HepG2 (cell line): ENCODE measurements around the gene APEX1.

Source experiments
- GATA4 ChIP-seq: sonication (generic); IDR thresholded peaks from 2 replicates; pipeline ENCODE4 v1.6.1; 2016; ENCODE audit warnings: antibody characterized with exemption, low read depth, borderline replicate concordance
- ISX ChIP-seq: sonication (generic); formaldehyde crosslinking; conservative IDR thresholded peaks from 2 replicates; pipeline ENCODE4 v1.5.0; 2020; ENCODE audit warnings: missing genetic modification reagents
- KAT2B ChIP-seq: fragments of 150-350 bp; IDR thresholded peaks from 2 replicates; pipeline ENCODE4 v1.6.1; 2014; ENCODE audit warnings: low read depth, low read length, borderline replicate concordance
- PCBP1 ChIP-seq: fragments of 200-400 bp; formaldehyde crosslinking; IDR thresholded peaks from 2 replicates; pipeline ENCODE4 v1.6.1; 2017; ENCODE audit warnings: mild to moderate bottlenecking, low read depth, low read length, borderline replicate concordance
- U2AF1 ChIP-seq: fragments of 200-400 bp; formaldehyde crosslinking; optimal IDR thresholded peaks from 2 replicates; pipeline ENCODE3; 2017; ENCODE audit warnings: mild to moderate bottlenecking, low read depth, low read length
- ZSCAN30 ChIP-seq: sonication (generic); formaldehyde crosslinking; IDR thresholded peaks from 2 replicates; pipeline ENCODE4 v1.5.0; 2020; ENCODE audit warnings: mild to moderate bottlenecking, missing genetic modification reagents
- TF ChIP-seq, protein P1 (sequence below): sonication (generic); formaldehyde crosslinking; IDR thresholded peaks from 2 replicates; pipeline ENCODE4 v1.5.0; 2020; ENCODE audit warnings: mild to moderate bottlenecking, missing genetic modification reagents, moderate library complexity
- TF ChIP-seq, protein P2 (sequence below): sonication (generic); formaldehyde crosslinking; IDR thresholded peaks from 2 replicates; pipeline ENCODE4 v1.5.1; 2020; ENCODE audit warnings: mild to moderate bottlenecking, missing genetic modification reagents
- TF ChIP-seq, protein P3 (sequence below): sonication (generic); formaldehyde crosslinking; IDR thresholded peaks from 2 replicates; pipeline ENCODE4 v1.5.0; 2020; ENCODE audit warnings: mild to moderate bottlenecking, missing genetic modification reagents
- TF ChIP-seq, protein P4 (sequence below): sonication (generic); formaldehyde crosslinking; IDR thresholded peaks from 2 replicates; pipeline ENCODE4 v1.5.0; 2020; ENCODE audit warnings: missing genetic modification reagents

DNA sequence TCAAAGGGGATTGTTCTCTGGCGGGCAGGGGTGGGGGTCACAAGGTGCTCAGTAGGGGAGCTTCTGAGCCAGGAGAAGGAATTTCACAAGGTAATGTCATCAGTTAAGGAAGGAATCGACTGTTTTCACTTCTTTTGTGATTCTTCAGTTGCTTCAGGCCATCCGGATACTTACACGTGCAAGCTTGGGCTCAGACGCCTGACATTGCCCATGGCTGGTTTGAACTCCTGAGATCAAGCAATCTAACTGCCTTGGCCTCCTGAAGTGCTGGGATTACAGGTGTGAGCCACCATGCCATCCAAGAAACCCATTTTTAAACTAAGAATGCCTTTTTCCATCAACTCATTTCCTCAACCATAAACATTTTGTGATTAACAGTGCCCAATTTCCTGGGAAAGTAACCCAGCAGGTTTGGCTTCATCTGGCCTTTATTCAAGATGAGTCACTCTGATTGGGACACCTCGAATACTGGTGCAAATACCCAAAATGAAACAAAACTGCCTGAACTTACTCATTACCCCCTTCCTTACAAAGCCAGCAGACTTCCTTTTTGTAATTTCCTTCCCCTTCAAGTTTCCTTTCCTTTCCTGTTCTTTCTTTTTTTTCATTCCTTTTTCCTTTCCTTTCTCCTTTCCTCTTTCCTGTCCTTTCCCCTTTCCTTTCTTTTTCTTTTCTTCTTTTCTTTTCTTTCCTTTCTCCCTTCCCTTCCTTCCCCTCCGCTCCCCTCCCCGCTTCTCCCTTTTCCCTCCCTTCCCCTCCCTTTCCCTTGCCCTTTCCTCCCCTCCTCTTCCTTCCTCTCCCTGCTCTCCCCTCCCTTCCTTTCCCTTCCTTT is 40.1 kb downstream of the APEX1 start:
- TF ChIP-seq, protein P1, sequence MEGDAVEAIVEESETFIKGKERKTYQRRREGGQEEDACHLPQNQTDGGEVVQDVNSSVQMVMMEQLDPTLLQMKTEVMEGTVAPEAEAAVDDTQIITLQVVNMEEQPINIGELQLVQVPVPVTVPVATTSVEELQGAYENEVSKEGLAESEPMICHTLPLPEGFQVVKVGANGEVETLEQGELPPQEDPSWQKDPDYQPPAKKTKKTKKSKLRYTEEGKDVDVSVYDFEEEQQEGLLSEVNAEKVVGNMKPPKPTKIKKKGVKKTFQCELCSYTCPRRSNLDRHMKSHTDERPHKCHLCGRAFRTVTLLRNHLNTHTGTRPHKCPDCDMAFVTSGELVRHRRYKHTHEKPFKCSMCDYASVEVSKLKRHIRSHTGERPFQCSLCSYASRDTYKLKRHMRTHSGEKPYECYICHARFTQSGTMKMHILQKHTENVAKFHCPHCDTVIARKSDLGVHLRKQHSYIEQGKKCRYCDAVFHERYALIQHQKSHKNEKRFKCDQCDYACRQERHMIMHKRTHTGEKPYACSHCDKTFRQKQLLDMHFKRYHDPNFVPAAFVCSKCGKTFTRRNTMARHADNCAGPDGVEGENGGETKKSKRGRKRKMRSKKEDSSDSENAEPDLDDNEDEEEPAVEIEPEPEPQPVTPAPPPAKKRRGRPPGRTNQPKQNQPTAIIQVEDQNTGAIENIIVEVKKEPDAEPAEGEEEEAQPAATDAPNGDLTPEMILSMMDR (CRISPR knock-in tag): no peak
- no peak for TF ChIP-seq KAT2B
- TF ChIP-seq, protein P2, sequence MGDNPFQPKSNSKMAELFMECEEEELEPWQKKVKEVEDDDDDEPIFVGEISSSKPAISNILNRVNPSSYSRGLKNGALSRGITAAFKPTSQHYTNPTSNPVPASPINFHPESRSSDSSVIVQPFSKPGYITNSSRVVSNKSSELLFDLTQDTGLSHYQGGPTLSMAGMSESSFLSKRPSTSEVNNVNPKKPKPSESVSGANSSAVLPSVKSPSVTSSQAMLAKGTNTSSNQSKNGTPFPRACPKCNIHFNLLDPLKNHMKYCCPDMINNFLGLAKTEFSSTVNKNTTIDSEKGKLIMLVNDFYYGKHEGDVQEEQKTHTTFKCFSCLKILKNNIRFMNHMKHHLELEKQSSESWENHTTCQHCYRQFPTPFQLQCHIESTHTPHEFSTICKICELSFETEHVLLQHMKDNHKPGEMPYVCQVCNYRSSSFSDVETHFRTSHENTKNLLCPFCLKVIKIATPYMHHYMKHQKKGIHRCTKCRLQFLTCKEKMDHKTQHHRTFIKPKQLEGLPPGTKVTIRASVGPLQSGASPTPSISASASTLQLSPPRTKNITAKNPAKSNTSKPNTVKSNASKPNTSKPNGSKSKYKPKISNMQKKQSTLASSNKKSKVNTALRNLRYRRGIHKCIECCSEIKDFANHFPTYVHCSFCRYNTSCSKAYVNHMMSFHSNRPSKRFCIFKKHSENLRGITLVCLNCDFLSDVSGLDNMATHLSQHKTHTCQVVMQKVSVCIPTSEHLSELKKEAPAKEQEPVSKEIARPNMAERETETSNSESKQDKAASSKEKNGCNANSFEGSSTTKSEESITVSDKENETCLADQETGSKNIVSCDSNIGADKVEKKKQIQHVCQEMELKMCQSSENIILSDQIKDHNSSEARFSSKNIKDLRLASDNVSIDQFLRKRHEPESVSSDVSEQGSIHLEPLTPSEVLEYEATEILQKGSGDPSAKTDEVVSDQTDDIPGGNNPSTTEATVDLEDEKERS: no peak
- TF ChIP-seq ISX: no peak
- TF ChIP-seq, protein P3, sequence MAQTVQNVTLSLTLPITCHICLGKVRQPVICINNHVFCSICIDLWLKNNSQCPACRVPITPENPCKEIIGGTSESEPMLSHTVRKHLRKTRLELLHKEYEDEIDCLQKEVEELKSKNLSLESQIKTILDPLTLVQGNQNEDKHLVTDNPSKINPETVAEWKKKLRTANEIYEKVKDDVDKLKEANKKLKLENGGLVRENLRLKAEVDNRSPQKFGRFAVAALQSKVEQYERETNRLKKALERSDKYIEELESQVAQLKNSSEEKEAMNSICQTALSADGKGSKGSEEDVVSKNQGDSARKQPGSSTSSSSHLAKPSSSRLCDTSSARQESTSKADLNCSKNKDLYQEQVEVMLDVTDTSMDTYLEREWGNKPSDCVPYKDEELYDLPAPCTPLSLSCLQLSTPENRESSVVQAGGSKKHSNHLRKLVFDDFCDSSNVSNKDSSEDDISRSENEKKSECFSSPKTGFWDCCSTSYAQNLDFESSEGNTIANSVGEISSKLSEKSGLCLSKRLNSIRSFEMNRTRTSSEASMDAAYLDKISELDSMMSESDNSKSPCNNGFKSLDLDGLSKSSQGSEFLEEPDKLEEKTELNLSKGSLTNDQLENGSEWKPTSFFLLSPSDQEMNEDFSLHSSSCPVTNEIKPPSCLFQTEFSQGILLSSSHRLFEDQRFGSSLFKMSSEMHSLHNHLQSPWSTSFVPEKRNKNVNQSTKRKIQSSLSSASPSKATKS (CRISPR knock-in tag): no peak
- no peak for TF ChIP-seq GATA4
- TF ChIP-seq PCBP1: 0 out of 2 replicates have a peak, but pooled peaks have one; percentile 46
- TF ChIP-seq, protein P4, sequence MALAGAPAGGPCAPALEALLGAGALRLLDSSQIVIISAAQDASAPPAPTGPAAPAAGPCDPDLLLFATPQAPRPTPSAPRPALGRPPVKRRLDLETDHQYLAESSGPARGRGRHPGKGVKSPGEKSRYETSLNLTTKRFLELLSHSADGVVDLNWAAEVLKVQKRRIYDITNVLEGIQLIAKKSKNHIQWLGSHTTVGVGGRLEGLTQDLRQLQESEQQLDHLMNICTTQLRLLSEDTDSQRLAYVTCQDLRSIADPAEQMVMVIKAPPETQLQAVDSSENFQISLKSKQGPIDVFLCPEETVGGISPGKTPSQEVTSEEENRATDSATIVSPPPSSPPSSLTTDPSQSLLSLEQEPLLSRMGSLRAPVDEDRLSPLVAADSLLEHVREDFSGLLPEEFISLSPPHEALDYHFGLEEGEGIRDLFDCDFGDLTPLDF (CRISPR knock-in tag): no peak
- no peak for TF ChIP-seq U2AF1
- TF ChIP-seq ZSCAN30 (CRISPR knock-in tag): no peak
